GM23338 (cell line): Measurements from ENCODE around the gene DNAAF2. TPM values are rescaled to one million over a fixed set of nuclear protein-coding genes. Genes with fewer than 3 reads are reported as not detected.

Source experiments
- ATAC-seq: fragments of 200-7000 bp; cut with Tn5 transposase; 3 replicates; pipeline ENCODE4 v1.9.1; 2020
- DNase-seq: peaks from one replicate; pipeline ENCODE4 v3.0.0-alpha.2; 2015; ENCODE audit warnings: low spot score
- H2AFZ ChIP-seq: fragments of 200-600 bp; sonication (generic); 2 replicates; pipeline ENCODE4 v1.8.0; 2016; ENCODE audit warnings: antibody characterized with exemption, mild to moderate bottlenecking, moderate library complexity
- H3F3A ChIP-seq: fragments of 200-600 bp; sonication (generic); replicated peaks from 2 replicates; pipeline ENCODE4 v1.8.0; 2017; ENCODE audit warnings: antibody characterized with exemption, mixed run types, low read depth
- H3K27ac ChIP-seq: fragments of 200-600 bp; sonication (generic); 2 replicates; pipeline ENCODE4 v1.6.1; 2016; ENCODE audit warnings: low read depth
- H3K27me3 ChIP-seq: fragments of 200-600 bp; sonication (generic); 2 replicates; pipeline ENCODE4 v1.8.0; 2016; ENCODE audit warnings: mild to moderate bottlenecking, mixed run types, moderate library complexity; ENCODE audit not compliant: insufficient read depth
- H3K36me3 ChIP-seq: fragments of 200-600 bp; sonication (generic); 2 replicates; pipeline ENCODE4 v1.8.0; 2016; ENCODE audit warnings: mild to moderate bottlenecking; ENCODE audit not compliant: insufficient read depth
- H3K4me1 ChIP-seq: fragments of 200-600 bp; sonication (generic); 2 replicates; pipeline ENCODE4 v1.8.0; 2016; ENCODE audit warnings: mild to moderate bottlenecking, moderate library complexity; ENCODE audit not compliant: insufficient read depth
- H3K4me2 ChIP-seq: fragments of 200-600 bp; sonication (generic); 2 replicates; pipeline ENCODE4 v1.7.1; 2017; ENCODE audit warnings: mixed run types
- H3K4me3 ChIP-seq: fragments of 200-600 bp; sonication (generic); 2 replicates; pipeline ENCODE4 v1.6.1; 2016; ENCODE audit warnings: mixed run types
- H3K79me2 ChIP-seq: fragments of 200-600 bp; sonication (generic); replicated peaks from 2 replicates; pipeline ENCODE4 v1.8.0; 2017; ENCODE audit warnings: mild to moderate bottlenecking; ENCODE audit not compliant: insufficient read depth
- H3K9me2 ChIP-seq: fragments of 200-600 bp; sonication (generic); 2 replicates; pipeline ENCODE4 v1.8.0; 2017; ENCODE audit not compliant: insufficient read depth
- H4K20me1 ChIP-seq: fragments of 200-600 bp; sonication (generic); replicated peaks from 2 replicates; pipeline ENCODE4 v1.8.0; 2017; ENCODE audit warnings: mild to moderate bottlenecking; ENCODE audit not compliant: insufficient read depth
- H3K27ac Mint-ChIP-seq: 2 replicates; pipeline ENCODE4 v1.8.0; 2020; ENCODE audit warnings: inconsistent platforms, mild to moderate bottlenecking, moderate library complexity, mixed read lengths
- H3K27me3 Mint-ChIP-seq: 3 replicates; pipeline ENCODE4 v1.8.0; 2022; ENCODE audit warnings: low read depth, mild to moderate bottlenecking, moderate library complexity, mixed read lengths, inconsistent platforms; ENCODE audit not compliant: insufficient read depth, poor library complexity
- H3K36me3 Mint-ChIP-seq: 3 replicates; pipeline ENCODE4 v1.8.0; 2021; ENCODE audit warnings: low read depth, mild to moderate bottlenecking, inconsistent platforms, moderate library complexity, mixed read lengths
- H3K4me1 Mint-ChIP-seq: 3 replicates; pipeline ENCODE4 v1.8.0; 2020; ENCODE audit warnings: mild to moderate bottlenecking, inconsistent platforms, mixed read lengths
- H3K4me3 Mint-ChIP-seq: 3 replicates; pipeline ENCODE4 v1.8.0; 2021; ENCODE audit warnings: moderate library complexity, mild to moderate bottlenecking, inconsistent platforms, mixed read lengths
- H3K9me3 Mint-ChIP-seq: 3 replicates; pipeline ENCODE4 v1.8.0; 2020; ENCODE audit warnings: moderate library complexity, mild to moderate bottlenecking, inconsistent platforms, mixed read lengths
- CREB1 ChIP-seq: fragments of 250-450 bp; sonication (Bioruptor Pico); IDR thresholded peaks from 2 replicates; pipeline ENCODE4 v1.5.0; 2020; ENCODE audit warnings: low read depth, mild to moderate bottlenecking, moderate library complexity
- CTCF ChIP-seq, 2 experiments: fragments of 200-600 bp in 1 of 2; sonication (generic) in 1 of 2; conservative IDR thresholded peaks; 2 replicates each; pipeline versions ENCODE4 v1.5.1 to v1.6.1; 2016 to 2017; ENCODE audit warnings: antibody characterized with exemption in 2 of 2, low read depth in 2 of 2, mild to moderate bottlenecking in 2 of 2, moderate library complexity in 1 of 2
- ETS1 ChIP-seq: IDR thresholded peaks from 2 replicates; pipeline ENCODE4 v1.6.1; 2016; ENCODE audit warnings: antibody characterized with exemption
- EZH2 ChIP-seq: fragments of 200-600 bp; sonication (generic); IDR thresholded peaks from one replicate; pipeline ENCODE4 v1.8.0; 2017; ENCODE audit warnings: antibody characterized with exemption, mild to moderate bottlenecking, low read depth; ENCODE audit not compliant: unreplicated experiment
- EZH2phosphoT487 ChIP-seq: fragments of 200-600 bp; sonication (generic); IDR thresholded peaks from one replicate; pipeline ENCODE4 v1.8.1; 2018; ENCODE audit warnings: antibody characterized with exemption; ENCODE audit not compliant: unreplicated experiment
- JUNB ChIP-seq: IDR thresholded peaks from one replicate; pipeline ENCODE4 v1.6.1; 2016; ENCODE audit warnings: antibody characterized with exemption; ENCODE audit not compliant: unreplicated experiment
- NANOG ChIP-seq: IDR thresholded peaks from 2 replicates; pipeline ENCODE4 v1.6.1; 2016; ENCODE audit warnings: antibody characterized with exemption, borderline replicate concordance
- POLR2AphosphoS5 ChIP-seq: IDR thresholded peaks from 2 replicates; pipeline ENCODE4 v1.6.1; 2016; ENCODE audit warnings: antibody characterized with exemption, low read depth
- REST ChIP-seq: IDR thresholded peaks from one replicate; pipeline ENCODE4 v1.6.1; 2018; ENCODE audit warnings: antibody characterized with exemption; ENCODE audit not compliant: unreplicated experiment
- STAT1 ChIP-seq: IDR thresholded peaks from one replicate; pipeline ENCODE4 v1.6.1; 2016; ENCODE audit warnings: antibody characterized with exemption; ENCODE audit not compliant: unreplicated experiment
- ZNF114 ChIP-seq: fragments of 250-450 bp; sonication (Bioruptor Pico); IDR thresholded peaks from 2 replicates; pipeline ENCODE4 v1.5.0; 2020; ENCODE audit warnings: mild to moderate bottlenecking, moderate library complexity
- ZNF331 ChIP-seq: fragments of 250-450 bp; sonication (Bioruptor Pico); IDR thresholded peaks from 2 replicates; pipeline ENCODE4 v1.5.0; 2020; ENCODE audit warnings: low read depth, mild to moderate bottlenecking, moderate library complexity
- polyA plus RNA-seq: library from polyadenylated mRNA; unstranded; fragments of >200 nt; fragmentation: Nextera tagmentation; extraction: Ambion mirVana; gene quantifications from 2 replicates; pipeline ENCODE4 v1.2.1, GENCODE V29; 2016
- total RNA-seq: library from RNA; depleted of rRNA; stranded (reverse); fragments of >200 nt; shearing (Covaris generic); gene quantifications from 2 replicates; pipeline ENCODE4 v1.2.3, GENCODE V29; 2014

The DNAAF2 gene
- total and polyA plus RNA-seq, 2 experiments from 2014 or later, result 40.4 to 62.6 TPM

GRCh38 chr14:49640540-49641417 lies 5.7 kb upstream of the DNAAF2 start (continued):
- no peak for TF ChIP-seq ZNF331 (CRISPR knock-in tag)
- TF ChIP-seq EZH2, result no peak
- TF ChIP-seq POLR2AphosphoS5, result no peak

- H3K4me3 Mint-ChIP-seq, result no peak overlapping the region
- TF ChIP-seq EZH2, result no peak
- no peak for TF ChIP-seq POLR2AphosphoS5
- TF ChIP-seq REST, result no peak
- no peak for TF ChIP-seq ZNF114
- TF ChIP-seq ETS1, result no peak
- TF ChIP-seq NANOG, result no peak
- no peak for TF ChIP-seq ZNF331 (CRISPR knock-in tag)
- no peak for TF ChIP-seq STAT1
- TF ChIP-seq EZH2phosphoT487, result no peak
- no peak for TF ChIP-seq CTCF (conservative IDR thresholded peaks at IDR 0.05; ENCODE audit: low read depth in 2 of 2)
- TF ChIP-seq CREB1 (CRISPR knock-in tag), result no peak
- TF ChIP-seq JUNB, result no peak
These were observed 2.6 kb upstream of the DNAAF2 start for GRCh38 chr14:49637534-49638078.

More at GRCh38 chr14:49637534-49638078, 2.6 kb upstream of the DNAAF2 start:
- Mint-ChIP-seq H3K27me3 (peaks cover 12% of the 10 kb centered on the region), H3K9me3 (peaks cover 7% of the 10 kb centered on the region; the same call in 2 of the 3 replicates), H3K4me1 (peaks cover 29% of the 10 kb centered on the region), H3K27ac (no peak overlapping the region), H3K36me3 (peaks cover 67% of the 10 kb centered on the region)
- H2AFZ ChIP-seq, result no peak overlapping the region
- H4K20me1 ChIP-seq, result peaks cover 34% of the 10 kb centered on the region
- H3K36me3 ChIP-seq, result peaks cover 16% of the 10 kb centered on the region; the same call in 1 of the 2 replicates
- peaks cover 16% of the 10 kb centered on the region for H3F3A ChIP-seq
- DNase-seq, result no peak
- no peaks in the 10 kb centered on the region for H3K9me2 ChIP-seq
- no peak overlapping the region for H3K4me3 ChIP-seq
- no peak overlapping the region for H3K4me2 ChIP-seq
- peaks cover 9% of the 10 kb centered on the region; the same call in 1 of the 2 replicates for H3K4me1 ChIP-seq
- no peaks in the 10 kb centered on the region for H3K27me3 ChIP-seq
- no peak for ATAC-seq
- peaks cover 85% of the 10 kb centered on the region for H3K79me2 ChIP-seq
- H3K27ac ChIP-seq, result no peak overlapping the region
